ENCODE data around the gene LAMC2.

GRCh38 chr1:183209533-183210158 is 23.6 kb downstream of the LAMC2 start:
- TF ChIP-seq CTCF (IDR thresholded peaks at IDR 0.05): no peak
- no peak for TF ChIP-seq POLR2AphosphoS5 (IDR thresholded peaks at IDR 0.05)
